HepG2 (cell line): ENCODE results near the gene CACNA2D3. TPM values are rescaled to one million over a fixed set of nuclear protein-coding genes. Genes with fewer than 3 reads are reported as not detected.

ENCODE experiments used
- ATAC-seq: fragments of 200-7000 bp; cut with Tn5 transposase; 3 replicates; pipeline ENCODE4 v1.9.1; 2020; ENCODE audit warnings: mild to moderate bottlenecking, moderate library complexity
- BruUV-seq: library from RNA; stranded (reverse); fragments of 400-500 nt; replicated peaks from 2 replicates; lab custom pipeline; 2021; lab: Mats Ljungman, UMichigan
- CTCF ChIA-PET: fragments of 300-600 bp; formaldehyde crosslinking; extraction: SDS; loops from one replicate; lab custom pipeline; 2021; ENCODE audit warnings: low total read pairs, inconsistent platforms, low intra/inter-chr PET ratio; lab: Yijun Ruan, JAX
- POLR2A ChIA-PET: fragments of 350-600 bp; sonication (Branson Sonifier 250); formaldehyde crosslinking; loops from one replicate; lab custom pipeline; 2020; ENCODE audit warnings: antibody characterized with exemption, inconsistent platforms; lab: Yijun Ruan, JAX
- DNase-seq: peaks from one replicate; pipeline ENCODE4 v3.0.0-alpha.2; 2015; ENCODE audit warnings: low spot score
- FAIRE-seq: peaks from 3 replicates; lab custom pipeline; 2011; peaks lifted over from hg19 to GRCh38; lab: Jason Lieb, UNC
- H2AFZ ChIP-seq: one replicate; pipeline ENCODE4 v1.6.1; 2011; ENCODE audit warnings: low read length, inconsistent platforms
- H3K27ac ChIP-seq: fragments of 300-600 bp; 3 replicates; pipeline ENCODE4 v1.8.0; 2011; ENCODE audit warnings: mixed run types, mild to moderate bottlenecking, mixed read lengths, low read length, inconsistent platforms; ENCODE audit not compliant: insufficient read depth; ENCODE audit errors: extremely low read length
- H3K27me3 ChIP-seq, 2 experiments: fragments of 200-600 bp in 1 of 2; 2 replicates in 1 of 2; 3 replicates in 1 of 2; pipeline versions ENCODE4 v1.6.0 to v1.8.0; 2011; ENCODE audit warnings: low read length in 2 of 2, mild to moderate bottlenecking in 2 of 2, moderate library complexity in 2 of 2, inconsistent platforms in 1 of 2; ENCODE audit not compliant: insufficient read depth in 2 of 2, control insufficient read depth in 1 of 2
- H3K36me3 ChIP-seq, 2 experiments: fragments of 200-600 bp in 1 of 2; replicated peaks in 1 of 2; 2 replicates in 1 of 2; 3 replicates in 1 of 2; pipeline versions ENCODE4 v1.5.1 to v1.8.0; 2011; ENCODE audit warnings: low read length in 2 of 2, inconsistent platforms in 1 of 2; ENCODE audit not compliant: insufficient read depth in 2 of 2, control insufficient read depth in 1 of 2
- H3K4me1 ChIP-seq: 2 replicates; pipeline ENCODE4 v1.5.1; 2012; ENCODE audit warnings: low read length, inconsistent platforms; ENCODE audit not compliant: insufficient read depth
- H3K4me2 ChIP-seq: 2 replicates; pipeline ENCODE4 v1.6.0; 2011; ENCODE audit warnings: low read depth, low read length, inconsistent platforms
- H3K4me3 ChIP-seq, 3 experiments: fragments of 200-600 bp in 1 of 3; sonication (generic), shearing (Covaris generic) in 1 of 3; replicated peaks in 1 of 3; 2 replicates each; pipeline ENCODE4 v1.5.1; 2011 to 2016; ENCODE audit warnings: low read length in 3 of 3, inconsistent platforms in 2 of 3, low read depth in 2 of 3, mild to moderate bottlenecking in 2 of 3, control low read depth in 1 of 3, mixed read lengths in 1 of 3; ENCODE audit not compliant: insufficient read depth in 1 of 3
- H3K79me2 ChIP-seq: one replicate; pipeline ENCODE4 v1.6.1; 2011; ENCODE audit warnings: low read length, inconsistent platforms; ENCODE audit not compliant: insufficient read depth
- H3K9ac ChIP-seq: 2 replicates; pipeline ENCODE4 v1.6.0; 2011; ENCODE audit warnings: mild to moderate bottlenecking, low read depth, low read length, inconsistent platforms; ENCODE audit not compliant: insufficient read depth
- H3K9me3 ChIP-seq: 2 replicates; pipeline ENCODE4 v1.5.1; 2012; ENCODE audit warnings: mild to moderate bottlenecking, low read length
- H4K20me1 ChIP-seq: 2 replicates; pipeline ENCODE4 v1.6.0; 2011; ENCODE audit warnings: inconsistent platforms, mild to moderate bottlenecking, low read length, moderate library complexity; ENCODE audit not compliant: insufficient read depth
- DMTF1 ChIP-seq: sonication (generic); formaldehyde crosslinking; IDR thresholded peaks from 2 replicates; pipeline ENCODE4 v1.4.0; 2020; ENCODE audit warnings: mild to moderate bottlenecking, missing genetic modification reagents
- ETV6 ChIP-seq: sonication (generic); formaldehyde crosslinking; conservative IDR thresholded peaks from 2 replicates; pipeline ENCODE4 v1.4.0; 2020; ENCODE audit warnings: missing genetic modification reagents
- KDM5B ChIP-seq: sonication (generic); formaldehyde crosslinking; IDR thresholded peaks from 2 replicates; pipeline ENCODE4 v1.4.0; 2020; ENCODE audit warnings: missing genetic modification reagents, mild to moderate bottlenecking, borderline replicate concordance
- MAF1 ChIP-seq: sonication (generic); formaldehyde crosslinking; IDR thresholded peaks from 2 replicates; pipeline ENCODE4 v1.5.0; 2020; ENCODE audit warnings: missing genetic modification reagents, borderline replicate concordance
- MED13 ChIP-seq: sonication (generic); formaldehyde crosslinking; IDR thresholded peaks from 2 replicates; pipeline ENCODE4 v1.5.0; 2020; ENCODE audit warnings: missing genetic modification reagents
- RNF2 ChIP-seq: fragments of 450-650 bp; conservative IDR thresholded peaks from 2 replicates; pipeline ENCODE4 v1.6.1; 2016; ENCODE audit warnings: low read depth
- SETDB1 ChIP-seq: sonication (generic); formaldehyde crosslinking; IDR thresholded peaks from 2 replicates; pipeline ENCODE4 v1.5.1; 2020; ENCODE audit warnings: missing genetic modification reagents, mild to moderate bottlenecking, borderline replicate concordance
- SOX13 ChIP-seq, 3 experiments: fragments of 450-650 bp in 1 of 3; sonication (generic) in 1 of 3; formaldehyde crosslinking in 1 of 3; IDR thresholded peaks in 2 of 3; conservative IDR thresholded peaks in 1 of 3; 2 replicates each; pipeline versions ENCODE4 v1.5.0 to v1.6.1; 2016 to 2020; ENCODE audit warnings: antibody characterized with exemption in 1 of 3, mild to moderate bottlenecking in 1 of 3, missing compliant biosample characterization in 1 of 3, missing genetic modification reagents in 1 of 3, moderate library complexity in 1 of 3
- SOX6 ChIP-seq, 2 experiments: fragments of 450-650 bp in 1 of 2; sonication (generic) in 1 of 2; formaldehyde crosslinking in 1 of 2; IDR thresholded peaks; 2 replicates each; pipeline versions ENCODE4 v1.4.0 to v1.6.1; 2017 to 2020; ENCODE audit warnings: antibody characterized with exemption in 1 of 2, mild to moderate bottlenecking in 1 of 2, missing genetic modification reagents in 1 of 2
- STAG1 ChIP-seq: sonication (generic); formaldehyde crosslinking; IDR thresholded peaks from 2 replicates; pipeline ENCODE4 v1.4.0; 2020; ENCODE audit warnings: missing genetic modification reagents
- TRIM22 ChIP-seq: fragments of 450-650 bp; IDR thresholded peaks from 2 replicates; pipeline ENCODE4 v1.6.1; 2017
- ZNF274 ChIP-seq: sonication (generic); formaldehyde crosslinking; IDR thresholded peaks from 2 replicates; pipeline ENCODE4 v1.5.1; 2020; ENCODE audit warnings: mild to moderate bottlenecking, missing genetic modification reagents
- ZNF296 ChIP-seq: sonication (generic); formaldehyde crosslinking; conservative IDR thresholded peaks from 2 replicates; pipeline ENCODE4 v1.5.0; 2020; ENCODE audit warnings: mild to moderate bottlenecking, missing genetic modification reagents
- ZNF776 ChIP-seq: sonication (generic); formaldehyde crosslinking; IDR thresholded peaks from 2 replicates; pipeline ENCODE4 v1.4.0; 2020; ENCODE audit warnings: mild to moderate bottlenecking, missing genetic modification reagents
- ZNF777 ChIP-seq: sonication (generic); formaldehyde crosslinking; IDR thresholded peaks from 2 replicates; pipeline ENCODE4 v1.4.0; 2020; ENCODE audit warnings: missing genetic modification reagents
- WGBS: methylation state at CpG from one replicate; pipeline ENCODE4 v1.1.6; 2017; ENCODE audit warnings: low lambda C conversion rate; 5-methylcytosine and 5-hydroxymethylcytosine counted together
- in situ Hi-C: cut with HindIII; loops from 2 replicates; pipeline ENCODE4 v1.10.0; 2017; ENCODE audit warnings: low pct_unique_long_range_greater_than_20kb; ENCODE audit not compliant: extremely low pct_ligation_motif_present
- intact Hi-C: fragments of 100-400 bp; cut with micrococcal nuclease; formaldehyde crosslinking; loops from one replicate; pipeline ENCODE4 v1.10.0; 2022; ENCODE audit not compliant: unreplicated experiment
- polyA plus RNA-seq, 8 experiments: library from polyadenylated mRNA; depleted of rRNA in 3 of 8; stranded (reverse) in 7 of 8; unstranded in 1 of 8; fragments of >200 nt; fragmentation: Illumina TruSeq in 4 of 8; extraction: Trizol in 4 of 8; gene quantifications; 2 replicates each; pipeline versions ENCODE4 v1.2.1 to v1.2.3, GENCODE V29; 2011 to 2016; ENCODE audit warnings: low read depth in 4 of 8, missing spikeins in 1 of 8, mixed read lengths in 1 of 8; ENCODE audit not compliant: insufficient read depth in 1 of 8
- total RNA-seq, 5 experiments: library from RNA; depleted of rRNA; stranded (reverse); fragments of >200 nt; fragmentation: Illumina TruSeq; extraction: Trizol; gene quantifications; 2 replicates each; pipeline ENCODE4 v1.2.3, GENCODE V29; 2016; ENCODE audit warnings: low read depth in 1 of 5
- TF ChIP-seq, protein P1 (sequence below): sonication (generic); formaldehyde crosslinking; IDR thresholded peaks from 2 replicates; pipeline ENCODE4 v1.4.0; 2020; ENCODE audit warnings: missing genetic modification reagents, borderline replicate concordance

The CACNA2D3 gene
- total and polyA plus RNA-seq, 2 of the 13 experiments (the other 11 are each of a cell fraction or from before 2014, with no cell fraction given) = not detected

- FAIRE-seq = no peak
- POLR2A ChIA-PET = no interaction called here
- CTCF ChIA-PET = no interaction called here
- WGBS = 14% methylated on average over 9 of the region's 9 CpGs
- H3K36me3 ChIP-seq = no peaks in the 10 kb centered on the region
- no TSS peak for BruUV-seq
- H4K20me1 ChIP-seq = no peaks in the 10 kb centered on the region
- no peak for DNase-seq
- no peak overlapping the region for H3K4me2 ChIP-seq
- no peak for ATAC-seq
- H2AFZ ChIP-seq = no peak overlapping the region
- H3K27ac ChIP-seq = no peak overlapping the region
- in situ Hi-C loops = no loop called here
- no peaks in the 10 kb centered on the region for H3K9me3 ChIP-seq
- H3K79me2 ChIP-seq = no peaks in the 10 kb centered on the region
- H3K27me3 ChIP-seq = no peaks in the 10 kb centered on the region; a peak in 1 of 5 replicates
- H3K9ac ChIP-seq = no peak overlapping the region
- intact Hi-C loops = no loop called here
- no peaks in the 10 kb centered on the region for H3K4me1 ChIP-seq
- H3K4me3 ChIP-seq = no peak overlapping the region
- TF ChIP-seq TRIM22 = no peak
- TF ChIP-seq DMTF1 (CRISPR knock-in tag) = no peak
- no peak for TF ChIP-seq ZNF777 (CRISPR knock-in tag)
- no peak for TF ChIP-seq RNF2
- TF ChIP-seq, protein P1, sequence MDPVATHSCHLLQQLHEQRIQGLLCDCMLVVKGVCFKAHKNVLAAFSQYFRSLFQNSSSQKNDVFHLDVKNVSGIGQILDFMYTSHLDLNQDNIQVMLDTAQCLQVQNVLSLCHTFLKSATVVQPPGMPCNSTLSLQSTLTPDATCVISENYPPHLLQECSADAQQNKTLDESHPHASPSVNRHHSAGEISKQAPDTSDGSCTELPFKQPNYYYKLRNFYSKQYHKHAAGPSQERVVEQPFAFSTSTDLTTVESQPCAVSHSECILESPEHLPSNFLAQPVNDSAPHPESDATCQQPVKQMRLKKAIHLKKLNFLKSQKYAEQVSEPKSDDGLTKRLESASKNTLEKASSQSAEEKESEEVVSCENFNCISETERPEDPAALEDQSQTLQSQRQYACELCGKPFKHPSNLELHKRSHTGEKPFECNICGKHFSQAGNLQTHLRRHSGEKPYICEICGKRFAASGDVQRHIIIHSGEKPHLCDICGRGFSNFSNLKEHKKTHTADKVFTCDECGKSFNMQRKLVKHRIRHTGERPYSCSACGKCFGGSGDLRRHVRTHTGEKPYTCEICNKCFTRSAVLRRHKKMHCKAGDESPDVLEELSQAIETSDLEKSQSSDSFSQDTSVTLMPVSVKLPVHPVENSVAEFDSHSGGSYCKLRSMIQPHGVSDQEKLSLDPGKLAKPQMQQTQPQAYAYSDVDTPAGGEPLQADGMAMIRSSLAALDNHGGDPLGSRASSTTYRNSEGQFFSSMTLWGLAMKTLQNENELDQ (CRISPR knock-in tag) = no peak
- TF ChIP-seq KDM5B = no peak
- TF ChIP-seq SOX13 (IDR thresholded peaks at IDR 0.05) = no peak
- TF ChIP-seq SOX13 (CRISPR knock-in tag; conservative IDR thresholded peaks at IDR 0.05 in 1 of 2, IDR thresholded peaks at IDR 0.05 in 1 of 2) = no peak
- no peak for TF ChIP-seq MED13 (CRISPR knock-in tag)
- no peak for TF ChIP-seq SETDB1 (CRISPR knock-in tag)
- no peak for TF ChIP-seq SOX6 (IDR thresholded peaks at IDR 0.05)
- TF ChIP-seq SOX6 (CRISPR knock-in tag; IDR thresholded peaks at IDR 0.05) = no peak
- no peak for TF ChIP-seq ETV6 (CRISPR knock-in tag)
- no peak for TF ChIP-seq ZNF776 (CRISPR knock-in tag)
- no peak for TF ChIP-seq MAF1 (CRISPR knock-in tag)
- TF ChIP-seq STAG1 (CRISPR knock-in tag) = no peak
- no peak for TF ChIP-seq ZNF296 (CRISPR knock-in tag)
- TF ChIP-seq ZNF274 (CRISPR knock-in tag) = no peak
Observed at GRCh38 chr3:54888162-54888561, 765.8 kb downstream of the CACNA2D3 start.
